ENCODE results near the gene CNTF.

Gene CNTF

DNA sequence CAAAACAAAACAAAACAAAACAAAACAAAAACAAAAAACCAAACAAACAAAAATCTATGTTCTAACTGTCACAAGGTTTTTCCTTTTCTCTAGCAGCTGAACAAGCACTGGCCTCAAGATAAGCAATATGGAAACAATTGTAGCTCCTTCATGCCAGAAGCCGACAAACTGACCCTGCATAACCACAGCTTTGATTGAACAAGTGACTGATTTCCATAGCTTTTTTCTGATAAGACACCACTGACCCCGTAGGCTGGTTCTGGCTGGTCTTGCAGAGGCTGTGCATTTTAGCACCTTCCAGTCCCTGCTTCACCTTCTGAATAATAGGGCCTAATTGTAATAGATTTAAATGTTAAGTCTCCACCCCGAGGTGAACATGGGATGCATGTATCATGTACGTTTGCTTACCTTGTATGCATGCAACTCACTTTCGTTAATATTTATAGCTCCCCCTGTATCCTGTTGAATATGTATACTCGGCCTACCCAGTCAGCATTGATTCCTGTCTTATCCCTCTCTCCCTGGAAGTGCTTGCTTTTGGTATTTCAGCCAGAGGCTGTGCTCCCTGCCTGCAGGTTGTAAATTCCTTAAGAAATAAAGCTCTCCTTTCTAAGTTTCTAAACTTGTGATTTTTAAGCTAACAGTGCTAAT, 49.6 kb downstream of the CNTF start:
- ATAC-seq = no peak
- no peak for TF ChIP-seq ARNTL (CRISPR knock-in tag; IDR thresholded peaks at IDR 0.05; ENCODE audit: borderline replicate concordance, low read depth)
- TF ChIP-seq SNAI2 (CRISPR knock-in tag; IDR thresholded peaks at IDR 0.05) = no peak

GRCh38 chr11:58674609-58675008, 52.1 kb downstream of the CNTF start:
- no peak for ATAC-seq
- TF ChIP-seq, protein P1, sequence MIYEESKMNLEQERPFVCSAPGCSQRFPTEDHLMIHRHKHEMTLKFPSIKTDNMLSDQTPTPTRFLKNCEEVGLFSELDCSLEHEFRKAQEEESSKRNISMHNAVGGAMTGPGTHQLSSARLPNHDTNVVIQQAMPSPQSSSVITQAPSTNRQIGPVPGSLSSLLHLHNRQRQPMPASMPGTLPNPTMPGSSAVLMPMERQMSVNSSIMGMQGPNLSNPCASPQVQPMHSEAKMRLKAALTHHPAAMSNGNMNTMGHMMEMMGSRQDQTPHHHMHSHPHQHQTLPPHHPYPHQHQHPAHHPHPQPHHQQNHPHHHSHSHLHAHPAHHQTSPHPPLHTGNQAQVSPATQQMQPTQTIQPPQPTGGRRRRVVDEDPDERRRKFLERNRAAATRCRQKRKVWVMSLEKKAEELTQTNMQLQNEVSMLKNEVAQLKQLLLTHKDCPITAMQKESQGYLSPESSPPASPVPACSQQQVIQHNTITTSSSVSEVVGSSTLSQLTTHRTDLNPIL (CRISPR knock-in tag; IDR thresholded peaks at IDR 0.05; ENCODE audit: low read depth) = no peak
- TF ChIP-seq OSR1 (CRISPR knock-in tag; IDR thresholded peaks at IDR 0.05) = no peak
- no peak for TF ChIP-seq TOX (CRISPR knock-in tag; IDR thresholded peaks at IDR 0.05; ENCODE audit: borderline replicate concordance)
- no peak for TF ChIP-seq ZFP3 (CRISPR knock-in tag; IDR thresholded peaks at IDR 0.05)
- TF ChIP-seq ZNF8 (CRISPR knock-in tag; IDR thresholded peaks at IDR 0.05) = no peak
- TF ChIP-seq, protein P2, sequence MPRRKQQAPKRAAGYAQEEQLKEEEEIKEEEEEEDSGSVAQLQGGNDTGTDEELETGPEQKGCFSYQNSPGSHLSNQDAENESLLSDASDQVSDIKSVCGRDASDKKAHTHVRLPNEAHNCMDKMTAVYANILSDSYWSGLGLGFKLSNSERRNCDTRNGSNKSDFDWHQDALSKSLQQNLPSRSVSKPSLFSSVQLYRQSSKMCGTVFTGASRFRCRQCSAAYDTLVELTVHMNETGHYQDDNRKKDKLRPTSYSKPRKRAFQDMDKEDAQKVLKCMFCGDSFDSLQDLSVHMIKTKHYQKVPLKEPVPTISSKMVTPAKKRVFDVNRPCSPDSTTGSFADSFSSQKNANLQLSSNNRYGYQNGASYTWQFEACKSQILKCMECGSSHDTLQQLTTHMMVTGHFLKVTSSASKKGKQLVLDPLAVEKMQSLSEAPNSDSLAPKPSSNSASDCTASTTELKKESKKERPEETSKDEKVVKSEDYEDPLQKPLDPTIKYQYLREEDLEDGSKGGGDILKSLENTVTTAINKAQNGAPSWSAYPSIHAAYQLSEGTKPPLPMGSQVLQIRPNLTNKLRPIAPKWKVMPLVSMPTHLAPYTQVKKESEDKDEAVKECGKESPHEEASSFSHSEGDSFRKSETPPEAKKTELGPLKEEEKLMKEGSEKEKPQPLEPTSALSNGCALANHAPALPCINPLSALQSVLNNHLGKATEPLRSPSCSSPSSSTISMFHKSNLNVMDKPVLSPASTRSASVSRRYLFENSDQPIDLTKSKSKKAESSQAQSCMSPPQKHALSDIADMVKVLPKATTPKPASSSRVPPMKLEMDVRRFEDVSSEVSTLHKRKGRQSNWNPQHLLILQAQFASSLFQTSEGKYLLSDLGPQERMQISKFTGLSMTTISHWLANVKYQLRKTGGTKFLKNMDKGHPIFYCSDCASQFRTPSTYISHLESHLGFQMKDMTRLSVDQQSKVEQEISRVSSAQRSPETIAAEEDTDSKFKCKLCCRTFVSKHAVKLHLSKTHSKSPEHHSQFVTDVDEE (CRISPR knock-in tag; IDR thresholded peaks at IDR 0.05) = no peak
- TF ChIP-seq, protein P3, sequence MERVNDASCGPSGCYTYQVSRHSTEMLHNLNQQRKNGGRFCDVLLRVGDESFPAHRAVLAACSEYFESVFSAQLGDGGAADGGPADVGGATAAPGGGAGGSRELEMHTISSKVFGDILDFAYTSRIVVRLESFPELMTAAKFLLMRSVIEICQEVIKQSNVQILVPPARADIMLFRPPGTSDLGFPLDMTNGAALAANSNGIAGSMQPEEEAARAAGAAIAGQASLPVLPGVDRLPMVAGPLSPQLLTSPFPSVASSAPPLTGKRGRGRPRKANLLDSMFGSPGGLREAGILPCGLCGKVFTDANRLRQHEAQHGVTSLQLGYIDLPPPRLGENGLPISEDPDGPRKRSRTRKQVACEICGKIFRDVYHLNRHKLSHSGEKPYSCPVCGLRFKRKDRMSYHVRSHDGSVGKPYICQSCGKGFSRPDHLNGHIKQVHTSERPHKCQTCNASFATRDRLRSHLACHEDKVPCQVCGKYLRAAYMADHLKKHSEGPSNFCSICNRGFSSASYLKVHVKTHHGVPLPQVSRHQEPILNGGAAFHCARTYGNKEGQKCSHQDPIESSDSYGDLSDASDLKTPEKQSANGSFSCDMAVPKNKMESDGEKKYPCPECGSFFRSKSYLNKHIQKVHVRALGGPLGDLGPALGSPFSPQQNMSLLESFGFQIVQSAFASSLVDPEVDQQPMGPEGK (CRISPR knock-in tag; IDR thresholded peaks at IDR 0.05; ENCODE audit: borderline replicate concordance) = no peak
- no peak for TF ChIP-seq ISL1 (CRISPR knock-in tag; IDR thresholded peaks at IDR 0.05)
- no peak for TF ChIP-seq ZC3H10 (CRISPR knock-in tag; IDR thresholded peaks at IDR 0.05)
- TF ChIP-seq POU6F1 (CRISPR knock-in tag; IDR thresholded peaks at IDR 0.05; ENCODE audit: borderline replicate concordance, low read depth) = no peak
- TF ChIP-seq TCF4 (CRISPR knock-in tag; IDR thresholded peaks at IDR 0.05; ENCODE audit: borderline replicate concordance) = no peak
- no peak for TF ChIP-seq CSRNP3 (CRISPR knock-in tag; IDR thresholded peaks at IDR 0.05)
- no peak for TF ChIP-seq CSDC2 (CRISPR knock-in tag; IDR thresholded peaks at IDR 0.05)
- TF ChIP-seq ZNF565 (CRISPR knock-in tag; conservative IDR thresholded peaks at IDR 0.05; ENCODE audit: low read depth) = no peak
- TF ChIP-seq GLIS3 (CRISPR knock-in tag; IDR thresholded peaks at IDR 0.05) = no peak
- TF ChIP-seq ARNTL (CRISPR knock-in tag; IDR thresholded peaks at IDR 0.05; ENCODE audit: borderline replicate concordance, low read depth) = no peak
- TF ChIP-seq ZFP30 (CRISPR knock-in tag; IDR thresholded peaks at IDR 0.05) = no peak
- TF ChIP-seq ESRRG (CRISPR knock-in tag; IDR thresholded peaks at IDR 0.05) = no peak
- no peak for TF ChIP-seq BACH2 (CRISPR knock-in tag; IDR thresholded peaks at IDR 0.05; ENCODE audit: borderline replicate concordance)
- TF ChIP-seq RARB (CRISPR knock-in tag; IDR thresholded peaks at IDR 0.05) = no peak
